HepG2 (cell line): ENCODE results near the gene TMEM209. TPM values are rescaled to one million over a fixed set of nuclear protein-coding genes. Genes with fewer than 3 reads are reported as not detected.

Source experiments
- AKAP8 ChIP-seq: sonication (generic); formaldehyde crosslinking; IDR thresholded peaks from 2 replicates; pipeline ENCODE4 v1.5.1; 2020; ENCODE audit warnings: mild to moderate bottlenecking, missing genetic modification reagents
- GATAD2A ChIP-seq: IDR thresholded peaks from 2 replicates; pipeline ENCODE4 v1.6.1; 2016
- HDAC1 ChIP-seq: sonication (generic); formaldehyde crosslinking; IDR thresholded peaks from 2 replicates; pipeline ENCODE4 v1.5.1; 2020; ENCODE audit warnings: mild to moderate bottlenecking, missing genetic modification reagents
- KDM4B ChIP-seq: sonication (generic); formaldehyde crosslinking; IDR thresholded peaks from 2 replicates; pipeline ENCODE4 v1.4.0; 2020; ENCODE audit warnings: missing genetic modification reagents
- MAF1 ChIP-seq: sonication (generic); formaldehyde crosslinking; IDR thresholded peaks from 2 replicates; pipeline ENCODE4 v1.5.0; 2020; ENCODE audit warnings: missing genetic modification reagents, borderline replicate concordance
- MAX ChIP-seq: IDR thresholded peaks from 2 replicates; pipeline ENCODE4 v1.6.1; 2012; ENCODE audit warnings: inconsistent platforms
- PAWR ChIP-seq: sonication (generic); formaldehyde crosslinking; IDR thresholded peaks from 2 replicates; pipeline ENCODE4 v1.4.0; 2020; ENCODE audit warnings: missing genetic modification reagents, mild to moderate bottlenecking, borderline replicate concordance
- PHF20 ChIP-seq: sonication (generic); formaldehyde crosslinking; IDR thresholded peaks from 2 replicates; pipeline ENCODE4 v1.5.0; 2020; ENCODE audit warnings: mild to moderate bottlenecking, missing genetic modification reagents
- SALL1 ChIP-seq: sonication (generic); formaldehyde crosslinking; IDR thresholded peaks from 2 replicates; pipeline ENCODE4 v1.8.0; 2022; ENCODE audit warnings: mild to moderate bottlenecking, missing genetic modification reagents
- SAP130 ChIP-seq: IDR thresholded peaks from 2 replicates; pipeline ENCODE4 v1.6.1; 2016; ENCODE audit warnings: low read depth
- SPEN ChIP-seq: sonication (generic); formaldehyde crosslinking; IDR thresholded peaks from 2 replicates; pipeline ENCODE4 v1.5.1; 2020; ENCODE audit warnings: low read depth, mild to moderate bottlenecking, missing genetic modification reagents
- SUZ12 ChIP-seq: fragments of 150-350 bp; IDR thresholded peaks from 2 replicates; pipeline ENCODE4 v1.6.1; 2014; ENCODE audit warnings: low read depth, low read length
- TARDBP ChIP-seq: sonication (generic); formaldehyde crosslinking; IDR thresholded peaks from 2 replicates; pipeline ENCODE4 v1.8.0; 2022; ENCODE audit warnings: mild to moderate bottlenecking, missing genetic modification reagents
- TEAD3 ChIP-seq: optimal IDR thresholded peaks from 2 replicates; pipeline ENCODE3; 2016; ENCODE audit warnings: borderline replicate concordance
- ZNF235 ChIP-seq: sonication (generic); formaldehyde crosslinking; IDR thresholded peaks from 2 replicates; pipeline ENCODE4 v1.8.1; 2023; ENCODE audit warnings: mild to moderate bottlenecking, missing genetic modification reagents, borderline replicate concordance
- ZNF431 ChIP-seq: sonication (generic); formaldehyde crosslinking; IDR thresholded peaks from 2 replicates; pipeline ENCODE4 v1.9.0; 2022; ENCODE audit warnings: missing genetic modification reagents, low read depth, mild to moderate bottlenecking, borderline replicate concordance
- polyA plus RNA-seq, 8 experiments: library from polyadenylated mRNA; depleted of rRNA in 3 of 8; stranded (reverse) in 7 of 8; unstranded in 1 of 8; fragments of >200 nt; fragmentation: Illumina TruSeq in 4 of 8; extraction: Trizol in 4 of 8; gene quantifications; 2 replicates each; pipeline versions ENCODE4 v1.2.1 to v1.2.3, GENCODE V29; 2011 to 2016; ENCODE audit warnings: low read depth in 4 of 8, missing spikeins in 1 of 8, mixed read lengths in 1 of 8; ENCODE audit not compliant: insufficient read depth in 1 of 8
- total RNA-seq, 5 experiments: library from RNA; depleted of rRNA; stranded (reverse); fragments of >200 nt; fragmentation: Illumina TruSeq; extraction: Trizol; gene quantifications; 2 replicates each; pipeline ENCODE4 v1.2.3, GENCODE V29; 2016; ENCODE audit warnings: low read depth in 1 of 5

TMEM209 gene
- total and polyA plus RNA-seq, 2 of the 13 experiments (the other 11 are each of a cell fraction or from before 2014, with no cell fraction given): 14.5 to 15.6 TPM

GRCh38 chr7:130144312-130145171 lies 60.7 kb downstream of the TMEM209 start (continued):
- TF ChIP-seq ZNF235 (CRISPR knock-in tag) (no peak), SUZ12 (no peak), HDAC1 (CRISPR knock-in tag) (0 out of 2 replicates have a peak, but pooled peaks have one; percentile 28), MAX (peak; percentile 31; the same call in 1 of the 2 replicates), KDM4B (CRISPR knock-in tag) (no peak), MAF1 (CRISPR knock-in tag) (no peak), GATAD2A (CRISPR knock-in tag) (peak; percentile 53), SPEN (peak; percentile 13; the same call in 1 of the 2 replicates), SAP130 (CRISPR knock-in tag) (peak; percentile 26; the same call in 1 of the 2 replicates), TARDBP (CRISPR knock-in tag) (peak; percentile 65; the same call in 1 of the 2 replicates), AKAP8 (CRISPR knock-in tag) (no peak), PAWR (CRISPR knock-in tag) (no peak), TEAD3 (CRISPR knock-in tag) (peak; percentile 45), ZNF431 (no peak), PHF20 (CRISPR knock-in tag) (0 out of 2 replicates have a peak, but pooled peaks have one; percentile 29), SALL1 (peak; percentile 44; the same call in 1 of the 2 replicates)
- TF ChIP-seq, all 625 proteins: peak for 37
